A549 (cell line): Measurements from ENCODE around the gene FBXO47. TPM values are rescaled to one million over a fixed set of nuclear protein-coding genes. Genes with fewer than 3 reads are reported as not detected.
A peak's percentile ranks its signal among the peaks of the same experiment; 100 is the strongest.

Experiments
- ATAC-seq, 2 experiments: fragments of 200-7000 bp in 1 of 2; fragments of >200 bp in 1 of 2; cut with Nextera tagmentation in 1 of 2; cut with Tn5 transposase in 1 of 2; 3 replicates each; pipeline versions ENCODE4 v1.8.0 to v1.9.1; 2018 to 2020; ENCODE audit warnings: mild to moderate bottlenecking in 1 of 2, moderate library complexity in 1 of 2
- CTCF ChIA-PET: fragments of 300-600 bp; sonication (Branson Sonifier 250); formaldehyde crosslinking; extraction: SDS; loops from one replicate; lab custom pipeline; 2021; ENCODE audit warnings: antibody characterized with exemption, inconsistent platforms; lab: Yijun Ruan, JAX
- POLR2A ChIA-PET: fragments of 350-600 bp; formaldehyde crosslinking; extraction: SDS; loops from one replicate; lab custom pipeline; 2021; ENCODE audit warnings: antibody characterized with exemption, inconsistent platforms; lab: Yijun Ruan, JAX
- DNase-seq, 2 experiments: peaks; one replicate each; pipeline versions ENCODE4 v3.0.0 to v3.0.0-alpha.2; 2011 to 2016; ENCODE audit warnings: low read depth in 1 of 2, low spot score in 1 of 2
- FAIRE-seq: peaks from 2 replicates; lab custom pipeline; 2011; peaks lifted over from hg19 to GRCh38; lab: Jason Lieb, UNC
- H3K27ac ChIP-seq, 2 experiments: fragments of >200 bp; sonication (Bioruptor Twin); formaldehyde crosslinking; 3 replicates each; pipeline ENCODE4 v1.5.1; 2016 to 2017
- H3K4me1 ChIP-seq: fragments of >200 bp; sonication (Bioruptor Twin); formaldehyde crosslinking; 3 replicates; pipeline ENCODE4 v1.6.1; 2016
- H3K4me2 ChIP-seq: fragments of >200 bp; sonication (Bioruptor Twin); formaldehyde crosslinking; 3 replicates; pipeline ENCODE4 v1.6.1; 2016
- H3K4me3 ChIP-seq: fragments of >200 bp; sonication (Bioruptor Twin); formaldehyde crosslinking; 3 replicates; pipeline ENCODE4 v1.5.1; 2016
- H3K9me3 ChIP-seq: fragments of >200 bp; sonication (Bioruptor Twin); formaldehyde crosslinking; 3 replicates; pipeline ENCODE4 v1.6.1; 2016
- BHLHE40 ChIP-seq: IDR thresholded peaks from 2 replicates; pipeline ENCODE4 v1.6.1; 2012; ENCODE audit warnings: low read depth, low read length, inconsistent platforms
- CBX2 ChIP-seq: fragments of 200-600 bp; sonication (generic); IDR thresholded peaks from 2 replicates; pipeline ENCODE4 v1.6.1; 2016; ENCODE audit warnings: low read depth, mild to moderate bottlenecking, borderline replicate concordance
- CBX8 ChIP-seq: fragments of 200-600 bp; sonication (generic); IDR thresholded peaks from 2 replicates; pipeline ENCODE4 v1.6.1; 2016
- CHD4 ChIP-seq: fragments of 200-600 bp; sonication (generic); IDR thresholded peaks from 2 replicates; pipeline ENCODE4 v1.6.1; 2016; ENCODE audit warnings: antibody characterized with exemption, mild to moderate bottlenecking, borderline replicate concordance
- EHF ChIP-seq: fragments of 250-450 bp; sonication (Bioruptor Pico); IDR thresholded peaks from 2 replicates; pipeline ENCODE4 v1.5.0; 2020; ENCODE audit warnings: mild to moderate bottlenecking
- ESRRA ChIP-seq: fragments of 150-350 bp; IDR thresholded peaks from 2 replicates; pipeline ENCODE4 v1.6.1; 2014; ENCODE audit warnings: mild to moderate bottlenecking, low read length, borderline replicate concordance
- FOSB ChIP-seq: fragments of 250-450 bp; sonication (Bioruptor Pico); IDR thresholded peaks from 2 replicates; pipeline ENCODE4 v1.5.0; 2020; ENCODE audit warnings: mild to moderate bottlenecking, moderate library complexity
- FOSL2 ChIP-seq, 2 experiments: fragments of 450-650 bp in 1 of 2; fragments of >200 bp in 1 of 2; sonication (Bioruptor Twin) in 1 of 2; formaldehyde crosslinking; IDR thresholded peaks; 2 replicates each; pipeline versions ENCODE4 v1.5.0 to v1.6.1; 2016 to 2020; ENCODE audit warnings: mild to moderate bottlenecking in 1 of 2, moderate library complexity in 1 of 2
- FOXS1 ChIP-seq: fragments of 250-450 bp; sonication (Bioruptor Pico); IDR thresholded peaks from 2 replicates; pipeline ENCODE4 v1.5.0; 2020; ENCODE audit warnings: mild to moderate bottlenecking, moderate library complexity
- GATA3 ChIP-seq: IDR thresholded peaks from 2 replicates; pipeline ENCODE4 v1.6.1; 2012; ENCODE audit warnings: borderline replicate concordance
- HEYL ChIP-seq: fragments of 250-450 bp; sonication (Bioruptor Pico); IDR thresholded peaks from 2 replicates; pipeline ENCODE4 v1.8.0; 2021; ENCODE audit warnings: mild to moderate bottlenecking, moderate library complexity
- HOXB13 ChIP-seq: fragments of 250-450 bp; sonication (Bioruptor Pico); IDR thresholded peaks from 2 replicates; pipeline ENCODE4 v1.5.0; 2020; ENCODE audit warnings: low read depth, mild to moderate bottlenecking, moderate library complexity
- JUN ChIP-seq, 2 experiments: fragments of >200 bp; sonication (Bioruptor Twin); formaldehyde crosslinking; IDR thresholded peaks; 2 replicates in 1 of 2; 3 replicates in 1 of 2; pipeline ENCODE4 v1.6.1; 2016 to 2017
- JUNB ChIP-seq: fragments of >200 bp; sonication (Bioruptor Twin); formaldehyde crosslinking; IDR thresholded peaks from 2 replicates; pipeline ENCODE4 v1.6.1; 2016
- KDM1A ChIP-seq: fragments of 200-600 bp; sonication (generic); IDR thresholded peaks from 2 replicates; pipeline ENCODE4 v1.6.1; 2016; ENCODE audit warnings: low read depth, mild to moderate bottlenecking
- KDM5A ChIP-seq: fragments of 200-600 bp; sonication (generic); IDR thresholded peaks from 2 replicates; pipeline ENCODE4 v1.6.1; 2016; ENCODE audit warnings: antibody characterized with exemption, mild to moderate bottlenecking
- MYC ChIP-seq: IDR thresholded peaks from 2 replicates; pipeline ENCODE4 v1.6.1; 2012; ENCODE audit warnings: mild to moderate bottlenecking, inconsistent platforms, low read length, improper control_type of control experiment, borderline replicate concordance
- NPAS2 ChIP-seq: fragments of 250-450 bp; sonication (Bioruptor Pico); IDR thresholded peaks from 2 replicates; pipeline ENCODE4 v1.8.0; 2022; ENCODE audit warnings: mild to moderate bottlenecking, moderate library complexity, borderline replicate concordance
- NR3C1 ChIP-seq: fragments of >200 bp; sonication (Bioruptor Twin); formaldehyde crosslinking; IDR thresholded peaks from 3 replicates; pipeline ENCODE4 v1.6.1; 2017
- PHF8 ChIP-seq: fragments of 200-600 bp; sonication (generic); IDR thresholded peaks from 2 replicates; pipeline ENCODE4 v1.6.1; 2016; ENCODE audit warnings: low read depth, mild to moderate bottlenecking, antibody characterized with exemption, moderate library complexity, borderline replicate concordance
- POLR2A ChIP-seq: IDR thresholded peaks from 2 replicates; pipeline ENCODE4 v1.6.1; 2012; ENCODE audit warnings: mild to moderate bottlenecking, low read length
- POLR2AphosphoS2 ChIP-seq: conservative IDR thresholded peaks from 2 replicates; pipeline ENCODE4 v1.6.1; 2012; ENCODE audit warnings: low read length, improper control_type of control experiment, inconsistent platforms
- RAD21 ChIP-seq, 2 experiments: fragments of >200 bp in 1 of 2; sonication (Bioruptor Twin) in 1 of 2; formaldehyde crosslinking in 1 of 2; IDR thresholded peaks in 1 of 2; conservative IDR thresholded peaks in 1 of 2; 2 replicates in 1 of 2; 3 replicates in 1 of 2; pipeline ENCODE4 v1.6.1; 2012 to 2018; ENCODE audit warnings: inconsistent platforms in 1 of 2
- RARB ChIP-seq: fragments of 250-450 bp; sonication (Bioruptor Pico); IDR thresholded peaks from 2 replicates; pipeline ENCODE4 v1.8.0; 2021; ENCODE audit warnings: mild to moderate bottlenecking, moderate library complexity
- RCOR1 ChIP-seq: fragments of 150-350 bp; IDR thresholded peaks from 2 replicates; pipeline ENCODE4 v1.6.1; 2014; ENCODE audit warnings: antibody characterized with exemption, low read length, low read depth
- SMC3 ChIP-seq: fragments of >200 bp; sonication (Bioruptor Twin); formaldehyde crosslinking; IDR thresholded peaks from 3 replicates; pipeline ENCODE4 v1.6.1; 2018; ENCODE audit warnings: inconsistent platforms
- SREBF2 ChIP-seq: fragments of 450-650 bp; IDR thresholded peaks from 2 replicates; pipeline ENCODE4 v1.6.1; 2014; ENCODE audit warnings: mild to moderate bottlenecking, moderate library complexity
- TFCP2L1 ChIP-seq: fragments of 250-450 bp; sonication (Bioruptor Pico); IDR thresholded peaks from 2 replicates; pipeline ENCODE4 v1.5.0; 2021; ENCODE audit warnings: mild to moderate bottlenecking
- TP53 ChIP-seq: fragments of 250-450 bp; sonication (Bioruptor Pico); IDR thresholded peaks from 2 replicates; pipeline ENCODE4 v1.5.0; 2021; ENCODE audit warnings: mild to moderate bottlenecking, moderate library complexity
- ZNF302 ChIP-seq: fragments of 250-450 bp; sonication (Bioruptor Pico); IDR thresholded peaks from 2 replicates; pipeline ENCODE4 v1.9.0; 2021; ENCODE audit warnings: inconsistent platforms, mild to moderate bottlenecking, moderate library complexity
- WGBS: methylation state at CpG from one replicate; pipeline ENCODE4 v1.1.6; 2017; ENCODE audit errors: missing lambda C conversion rate; 5-methylcytosine and 5-hydroxymethylcytosine counted together
- polyA minus RNA-seq: library from RNA; depleted of rRNA, polyadenylated mRNA; stranded (reverse); fragments of >200 nt; gene quantifications from 2 replicates; pipeline ENCODE4 v1.2.3, GENCODE V29; 2011; rRNA and poly(A)+ RNA removed
- polyA plus RNA-seq, 4 experiments: library from polyadenylated mRNA; depleted of rRNA in 3 of 4; stranded (reverse); fragments of >200 nt; fragmentation: RNase III in 1 of 4; extraction: RNeasy Plus Mini Kit Qiagen cat#74134 plus additional on column Dnase treatment in 1 of 4; gene quantifications; 2 replicates in 3 of 4; 3 replicates in 1 of 4; pipeline ENCODE4 v1.2.3, GENCODE V29; 2011 to 2017
- TF ChIP-seq, protein P1 (sequence below): IDR thresholded peaks from 2 replicates; pipeline ENCODE4 v1.6.1; 2012; ENCODE audit warnings: low read depth, borderline replicate concordance
- TF ChIP-seq, protein P2 (sequence below): fragments of 450-650 bp; IDR thresholded peaks from 2 replicates; pipeline ENCODE4 v1.6.1; 2014; ENCODE audit warnings: antibody characterized with exemption
- TF ChIP-seq, protein P3 (sequence below): fragments of >200 bp; sonication (Bioruptor Twin); formaldehyde crosslinking; IDR thresholded peaks from 2 replicates; pipeline ENCODE4 v1.6.1; 2016
- TF ChIP-seq, protein P4 (sequence below): IDR thresholded peaks from 2 replicates; pipeline ENCODE4 v1.6.1; 2012
- TF ChIP-seq, protein P5 (sequence below): fragments of 250-450 bp; sonication (Bioruptor Pico); IDR thresholded peaks from 2 replicates; pipeline ENCODE4 v1.5.0; 2020; ENCODE audit warnings: low read depth, mild to moderate bottlenecking, moderate library complexity
- TF ChIP-seq, protein P6 (sequence below): fragments of >200 bp; sonication (Bioruptor Twin); formaldehyde crosslinking; IDR thresholded peaks from 3 replicates; pipeline ENCODE4 v1.5.1; 2016

Gene FBXO47, protein sequence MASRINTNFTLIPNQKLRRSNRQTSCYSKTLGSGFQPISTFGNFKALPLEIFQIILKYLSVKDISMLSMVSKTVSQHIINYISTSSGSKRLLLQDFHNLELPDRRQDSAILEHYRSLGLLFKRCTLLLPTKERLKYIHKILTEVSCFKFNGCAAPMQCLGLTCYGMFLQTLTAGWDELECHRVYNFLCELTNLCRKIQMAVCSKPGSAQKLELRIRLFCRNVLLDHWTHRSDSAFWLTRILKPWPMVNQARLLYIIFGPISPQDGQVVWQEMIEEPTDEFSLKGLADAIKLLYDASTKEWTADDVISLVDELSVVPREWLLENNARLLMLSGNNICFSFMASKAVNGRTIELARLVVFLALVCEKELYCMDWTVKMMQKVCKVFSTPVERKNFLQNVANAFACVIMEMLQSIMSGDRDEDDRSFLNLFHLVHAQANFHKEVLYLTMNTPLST
- polyA plus RNA-seq (2011; rRNA removed) (0.04 TPM in 1 of 2 replicates, not detected in the other), polyA plus RNA-seq (2017; fragmentation: RNase III; extraction: RNeasy Plus Mini Kit Qiagen cat#74134 plus additional on column Dnase treatment) (0.04 TPM in 1 of 3 replicates, not detected in the others), polyA minus RNA-seq (not detected in 2 replicates)
- 0.01 TPM in 1 of 2 replicates, not detected in the other for polyA plus RNA-seq (2012; cell fraction: cytosol; rRNA removed)
- polyA plus RNA-seq (2012; cell fraction: nucleus; rRNA removed), result not detected in 2 replicates

DNA sequence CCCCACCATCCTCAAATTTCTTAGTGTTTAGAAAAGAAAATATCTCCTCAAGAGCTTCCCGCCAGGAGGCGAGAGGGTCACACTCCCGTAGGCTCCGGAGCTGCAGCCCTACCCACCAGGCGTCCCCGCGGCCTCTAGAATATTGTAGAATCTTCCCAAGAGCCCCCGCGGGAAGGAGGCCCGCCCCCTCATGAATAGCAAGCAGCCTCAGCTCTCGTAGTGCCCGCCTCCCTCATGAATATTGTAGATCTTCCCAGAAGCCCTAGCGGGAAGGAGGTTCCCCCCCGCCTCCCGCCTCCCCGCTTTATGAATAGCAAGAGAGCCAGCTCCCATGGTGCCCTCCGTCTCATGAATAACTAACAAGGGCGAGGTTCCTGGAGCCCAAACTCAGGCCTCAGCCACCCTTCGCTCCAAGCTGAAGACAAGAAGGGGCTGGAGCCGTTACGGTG is at the start of gene FBXO47:
TSS of gene FBXO47 (minus strand) at position 114 of the 449 bp plus-strand sequence. CDS start 4,378 bp downstream, outside the sequence.
- ChIA-PET CTCF (interaction anchor here (0.6 to 3.7 kb wide), 18 partner anchors 12 to 208 kb away, joined by 3 to 22 read pairs (median 4); partner anchors contain the start of gene PLXDC1), POLR2A (interaction anchor here (0.7 to 1.3 kb wide), 11 partner anchors 9 to 763 kb away, joined by 3 to 10 read pairs (median 3); partner anchors contain the start of genes LASP1, MIEN1, PSMB3 and RPL23)
- peak within 1 kb of the TSS; percentile 85 for H3K4me2 ChIP-seq
- H3K27ac ChIP-seq, result peak within 1 kb of the TSS; percentile 78 to 84
- H3K9me3 ChIP-seq, result no peaks in the 10 kb centered on the region
- FAIRE-seq (peak; percentile 7), ATAC-seq (peak; percentile 98 to 99), DNase-seq (peak; percentile 92 to 98)
- H3K4me1 ChIP-seq, result peaks cover 9% of the 10 kb centered on the region; the same call in 2 of the 3 replicates
- 11% methylated on average over 21 of the region's 21 CpGs for whole genome bisulfite sequencing
- H3K4me3 ChIP-seq, result peak within 1 kb of the TSS; percentile 44
- TF ChIP-seq CBX2 (no peak), NR3C1 (no peak), SREBF2 (no peak), SMC3 (0 out of 3 replicates have a peak, but pooled peaks have one; percentile 25), PHF8 (no peak), RARB (CRISPR knock-in tag) (no peak), RCOR1 (no peak), POLR2AphosphoS2 (no peak), KDM1A (no peak), JUN (IDR thresholded peaks at IDR 0.05) (peak in 1 of 2 experiments; percentile 67; a peak in 2 of 5 replicates), ZNF302 (no peak), FOXS1 (CRISPR knock-in tag) (no peak), TP53 (CRISPR knock-in tag) (no peak), JUNB (no peak), EHF (CRISPR knock-in tag) (no peak), TFCP2L1 (CRISPR knock-in tag) (no peak), FOSL2 (IDR thresholded peaks at IDR 0.05) (no peak), FOSL2 (CRISPR knock-in tag; IDR thresholded peaks at IDR 0.05) (no peak), MYC (no peak), CBX8 (no peak), CHD4 (no peak), KDM5A (no peak), FOSB (no peak), RAD21 (conservative IDR thresholded peaks at IDR 0.05 in 1 of 2, IDR thresholded peaks at IDR 0.05 in 1 of 2) (0 out of 5 replicates have a peak, but pooled peaks of 1 of the 2 experiments have one; percentile 17), HEYL (CRISPR knock-in tag) (no peak), ESRRA (no peak), NPAS2 (CRISPR knock-in tag) (no peak), GATA3 (no peak), POLR2A (peak; percentile 61), HOXB13 (CRISPR knock-in tag) (no peak), BHLHE40 (no peak)
- TF ChIP-seq, protein P1, sequence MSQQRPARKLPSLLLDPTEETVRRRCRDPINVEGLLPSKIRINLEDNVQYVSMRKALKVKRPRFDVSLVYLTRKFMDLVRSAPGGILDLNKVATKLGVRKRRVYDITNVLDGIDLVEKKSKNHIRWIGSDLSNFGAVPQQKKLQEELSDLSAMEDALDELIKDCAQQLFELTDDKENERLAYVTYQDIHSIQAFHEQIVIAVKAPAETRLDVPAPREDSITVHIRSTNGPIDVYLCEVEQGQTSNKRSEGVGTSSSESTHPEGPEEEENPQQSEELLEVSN, result peak; percentile 97
- TF ChIP-seq, protein P2, sequence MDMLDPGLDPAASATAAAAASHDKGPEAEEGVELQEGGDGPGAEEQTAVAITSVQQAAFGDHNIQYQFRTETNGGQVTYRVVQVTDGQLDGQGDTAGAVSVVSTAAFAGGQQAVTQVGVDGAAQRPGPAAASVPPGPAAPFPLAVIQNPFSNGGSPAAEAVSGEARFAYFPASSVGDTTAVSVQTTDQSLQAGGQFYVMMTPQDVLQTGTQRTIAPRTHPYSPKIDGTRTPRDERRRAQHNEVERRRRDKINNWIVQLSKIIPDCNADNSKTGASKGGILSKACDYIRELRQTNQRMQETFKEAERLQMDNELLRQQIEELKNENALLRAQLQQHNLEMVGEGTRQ, result no peak
- TF ChIP-seq, protein P3, sequence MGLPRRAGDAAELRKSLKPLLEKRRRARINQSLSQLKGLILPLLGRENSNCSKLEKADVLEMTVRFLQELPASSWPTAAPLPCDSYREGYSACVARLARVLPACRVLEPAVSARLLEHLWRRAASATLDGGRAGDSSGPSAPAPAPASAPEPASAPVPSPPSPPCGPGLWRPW, result no peak
- TF ChIP-seq, protein P4, sequence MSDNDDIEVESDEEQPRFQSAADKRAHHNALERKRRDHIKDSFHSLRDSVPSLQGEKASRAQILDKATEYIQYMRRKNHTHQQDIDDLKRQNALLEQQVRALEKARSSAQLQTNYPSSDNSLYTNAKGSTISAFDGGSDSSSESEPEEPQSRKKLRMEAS, result peak; percentile 95
- TF ChIP-seq, protein P5, sequence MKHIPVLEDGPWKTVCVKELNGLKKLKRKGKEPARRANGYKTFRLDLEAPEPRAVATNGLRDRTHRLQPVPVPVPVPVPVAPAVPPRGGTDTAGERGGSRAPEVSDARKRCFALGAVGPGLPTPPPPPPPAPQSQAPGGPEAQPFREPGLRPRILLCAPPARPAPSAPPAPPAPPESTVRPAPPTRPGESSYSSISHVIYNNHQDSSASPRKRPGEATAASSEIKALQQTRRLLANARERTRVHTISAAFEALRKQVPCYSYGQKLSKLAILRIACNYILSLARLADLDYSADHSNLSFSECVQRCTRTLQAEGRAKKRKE (CRISPR knock-in tag), result no peak
- TF ChIP-seq, protein P6, sequence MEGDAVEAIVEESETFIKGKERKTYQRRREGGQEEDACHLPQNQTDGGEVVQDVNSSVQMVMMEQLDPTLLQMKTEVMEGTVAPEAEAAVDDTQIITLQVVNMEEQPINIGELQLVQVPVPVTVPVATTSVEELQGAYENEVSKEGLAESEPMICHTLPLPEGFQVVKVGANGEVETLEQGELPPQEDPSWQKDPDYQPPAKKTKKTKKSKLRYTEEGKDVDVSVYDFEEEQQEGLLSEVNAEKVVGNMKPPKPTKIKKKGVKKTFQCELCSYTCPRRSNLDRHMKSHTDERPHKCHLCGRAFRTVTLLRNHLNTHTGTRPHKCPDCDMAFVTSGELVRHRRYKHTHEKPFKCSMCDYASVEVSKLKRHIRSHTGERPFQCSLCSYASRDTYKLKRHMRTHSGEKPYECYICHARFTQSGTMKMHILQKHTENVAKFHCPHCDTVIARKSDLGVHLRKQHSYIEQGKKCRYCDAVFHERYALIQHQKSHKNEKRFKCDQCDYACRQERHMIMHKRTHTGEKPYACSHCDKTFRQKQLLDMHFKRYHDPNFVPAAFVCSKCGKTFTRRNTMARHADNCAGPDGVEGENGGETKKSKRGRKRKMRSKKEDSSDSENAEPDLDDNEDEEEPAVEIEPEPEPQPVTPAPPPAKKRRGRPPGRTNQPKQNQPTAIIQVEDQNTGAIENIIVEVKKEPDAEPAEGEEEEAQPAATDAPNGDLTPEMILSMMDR, result no peak
